Measurements from ENCODE around the gene FRMD6.

Gene FRMD6

GRCh38 chr14:51663783-51664326, 12.1 kb downstream of the FRMD6 start:
- in situ Hi-C loops (cut with HindIII; ENCODE audit: low sequenced_read_pairs) = no loop called here

- in situ Hi-C loops (cut with HindIII; ENCODE audit: low sequenced_read_pairs) = no loop called here
Measured at GRCh38 chr14:51666070-51666469, 14.4 kb downstream of the FRMD6 start.

GRCh38 chr14:51666826-51667225, 15.1 kb downstream of the FRMD6 start:
- in situ Hi-C loops (cut with HindIII; ENCODE audit: low sequenced_read_pairs) = no loop called here

- in situ Hi-C loops (cut with HindIII; ENCODE audit: low sequenced_read_pairs) = no loop called here
Measured at GRCh38 chr14:51668870-51669269, 17.2 kb downstream of the FRMD6 start.

- in situ Hi-C loops (cut with HindIII; ENCODE audit: low sequenced_read_pairs) = no loop called here
Measured at GRCh38 chr14:51674294-51675002, 22.7 kb downstream of the FRMD6 start.

- in situ Hi-C loops (cut with HindIII; ENCODE audit: low sequenced_read_pairs) = no loop called here
Measured at GRCh38 chr14:51676549-51676948, 24.8 kb downstream of the FRMD6 start.

DNA sequence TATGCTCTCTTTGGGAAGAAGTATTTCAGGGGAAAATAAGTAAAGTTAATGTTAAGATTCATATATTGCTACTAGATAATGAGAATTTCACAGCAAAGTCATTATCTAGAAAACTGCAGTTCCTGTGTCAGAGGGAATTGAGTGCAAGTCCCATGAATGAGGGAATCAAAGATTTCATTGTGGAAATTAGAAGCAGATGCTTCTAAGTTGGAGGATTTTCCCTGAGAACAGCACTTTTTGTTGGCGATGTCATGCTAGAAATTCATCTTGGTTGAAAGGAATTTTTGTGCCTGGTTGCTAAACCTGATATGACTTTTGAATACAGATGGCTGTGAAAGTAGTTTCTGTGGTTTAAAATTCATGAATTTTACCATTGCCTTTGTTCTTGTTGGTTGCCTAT, 25.6 kb downstream of the FRMD6 start:
- in situ Hi-C loops (cut with HindIII; ENCODE audit: low sequenced_read_pairs) = no loop called here

DNA sequence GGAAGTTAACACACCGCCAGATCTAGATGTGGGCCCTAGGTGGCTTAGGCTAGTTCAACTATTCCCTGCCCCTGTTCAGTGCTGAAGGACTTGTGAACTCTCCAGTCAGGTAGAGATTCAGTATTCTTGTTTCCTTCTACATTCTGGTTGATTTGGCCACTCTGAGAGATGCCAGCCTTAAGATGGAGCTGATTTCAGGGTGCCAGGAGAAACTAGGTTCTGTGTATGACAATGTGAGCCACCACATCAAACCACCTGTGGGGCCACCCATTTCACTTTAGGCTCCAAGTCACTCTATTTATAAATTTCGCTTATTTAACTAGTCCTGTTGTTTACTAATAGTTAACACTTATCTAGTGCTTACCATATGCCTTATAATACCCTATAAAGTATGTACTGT, 26.0 kb downstream of the FRMD6 start:
- in situ Hi-C loops (cut with HindIII; ENCODE audit: low sequenced_read_pairs) = no loop called here

DNA sequence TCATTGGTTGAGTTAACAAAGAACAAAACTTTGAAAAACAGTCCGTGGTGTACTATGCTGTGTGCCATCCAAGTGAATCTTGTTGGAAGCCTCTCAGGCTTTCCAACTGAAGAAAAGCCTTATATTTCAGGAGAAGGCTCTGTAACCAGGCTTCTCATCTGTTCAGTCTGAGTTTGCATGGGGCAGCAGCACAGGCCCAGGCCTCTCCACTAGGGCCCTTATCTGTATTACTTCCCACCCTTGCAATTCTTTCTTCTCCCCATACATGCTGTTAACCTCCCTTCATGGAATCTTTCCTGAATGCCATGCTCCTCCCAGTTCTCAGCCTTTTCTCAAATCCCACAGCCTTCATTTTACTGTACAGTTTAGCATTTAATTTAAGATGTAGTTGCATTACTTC, 28.3 kb downstream of the FRMD6 start:
- in situ Hi-C loops (cut with HindIII; ENCODE audit: low sequenced_read_pairs) = no loop called here

DNA sequence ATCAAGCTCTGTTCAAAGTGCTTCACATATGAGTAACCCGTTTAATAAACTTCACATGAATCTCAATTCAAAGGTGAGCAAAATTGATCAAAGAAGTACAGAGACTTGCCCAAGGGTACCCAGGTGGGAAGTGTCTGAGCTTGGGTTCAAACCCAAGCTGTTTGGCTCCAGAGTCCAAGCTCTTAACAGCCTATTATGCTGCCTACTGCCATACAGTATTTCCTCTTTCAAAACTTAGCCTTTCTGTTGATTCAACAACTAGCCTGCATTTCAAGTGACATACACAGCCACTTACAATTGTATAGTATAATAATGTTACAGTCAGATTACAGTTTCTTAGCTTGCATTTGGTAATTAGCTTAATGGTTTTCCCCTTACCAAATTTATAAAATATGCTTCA, 29.7 kb downstream of the FRMD6 start:
- in situ Hi-C loops (cut with HindIII; ENCODE audit: low sequenced_read_pairs) = no loop called here

DNA sequence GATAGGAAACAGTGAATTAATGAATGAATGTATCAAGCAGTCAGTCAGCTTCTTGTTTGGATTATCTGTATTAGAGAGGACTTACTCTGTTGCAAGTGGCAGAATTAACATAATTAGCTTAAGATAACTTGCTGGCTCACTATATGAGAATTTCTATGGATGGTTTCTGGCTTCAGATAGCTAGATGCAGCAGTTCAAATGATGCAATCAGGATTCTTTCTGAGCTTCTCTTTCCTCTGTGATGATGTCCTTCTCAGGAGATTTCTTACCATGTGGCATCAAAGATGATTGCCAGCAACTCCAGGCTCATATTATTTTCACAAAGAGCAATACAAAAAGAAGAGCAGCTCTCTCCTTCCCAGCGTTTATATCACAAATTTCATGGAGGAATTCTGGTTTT, 30.7 kb downstream of the FRMD6 start:
- in situ Hi-C loops (cut with HindIII; ENCODE audit: low sequenced_read_pairs) = no loop called here

- in situ Hi-C loops (cut with HindIII; ENCODE audit: low sequenced_read_pairs) = no loop called here
Measured at GRCh38 chr14:51684760-51685159, 33.0 kb downstream of the FRMD6 start.

DNA sequence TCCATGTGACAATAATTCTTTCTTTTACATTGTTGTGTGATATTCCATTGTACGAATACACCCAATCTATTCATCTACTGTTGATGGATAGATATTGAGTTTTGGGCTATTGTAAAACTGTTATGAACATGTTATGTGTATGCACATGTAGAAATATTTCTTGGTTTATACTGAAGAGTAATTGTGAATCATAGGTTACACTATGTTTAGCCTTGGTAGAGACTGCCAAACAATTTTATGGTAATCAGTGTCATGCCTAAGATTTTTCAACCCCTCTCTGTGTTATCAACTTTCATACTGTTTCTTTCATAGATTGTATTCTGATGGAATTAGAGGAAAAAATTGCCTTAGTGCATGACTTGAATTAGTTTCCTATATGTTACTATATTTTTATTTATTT, 39.5 kb downstream of the FRMD6 start:
- in situ Hi-C loops (cut with HindIII; ENCODE audit: low sequenced_read_pairs) = no loop called here

- in situ Hi-C loops (cut with HindIII; ENCODE audit: low sequenced_read_pairs) = no loop called here
Measured at GRCh38 chr14:51692646-51693045, 40.9 kb downstream of the FRMD6 start.

DNA sequence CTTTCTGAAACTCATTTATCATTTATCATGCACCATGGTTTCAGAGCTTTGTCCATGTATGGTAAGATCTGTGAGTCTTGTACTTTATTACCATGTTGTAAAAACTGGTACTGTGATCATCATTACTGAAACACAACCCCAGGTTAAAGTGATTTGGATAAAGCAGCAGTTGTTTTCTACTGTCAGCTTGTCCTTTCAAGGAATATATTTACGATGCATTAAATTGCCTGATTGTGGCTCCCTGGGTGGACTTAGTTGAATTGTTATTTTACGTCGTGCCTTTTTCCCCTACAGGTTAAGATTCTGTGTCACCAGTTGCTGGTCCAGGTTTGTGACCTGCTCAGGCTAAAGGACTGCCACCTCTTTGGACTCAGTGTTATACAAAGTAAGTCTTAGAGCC, 46.1 kb downstream of the FRMD6 start:
- in situ Hi-C loops (cut with HindIII; ENCODE audit: low sequenced_read_pairs) = no loop called here

GRCh38 chr14:51701951-51702350, 50.2 kb downstream of the FRMD6 start:
- in situ Hi-C loops (cut with HindIII; ENCODE audit: low sequenced_read_pairs) = no loop called here

GRCh38 chr14:51703787-51704186, 52.1 kb downstream of the FRMD6 start:
- in situ Hi-C loops (cut with HindIII; ENCODE audit: low sequenced_read_pairs) = no loop called here

DNA sequence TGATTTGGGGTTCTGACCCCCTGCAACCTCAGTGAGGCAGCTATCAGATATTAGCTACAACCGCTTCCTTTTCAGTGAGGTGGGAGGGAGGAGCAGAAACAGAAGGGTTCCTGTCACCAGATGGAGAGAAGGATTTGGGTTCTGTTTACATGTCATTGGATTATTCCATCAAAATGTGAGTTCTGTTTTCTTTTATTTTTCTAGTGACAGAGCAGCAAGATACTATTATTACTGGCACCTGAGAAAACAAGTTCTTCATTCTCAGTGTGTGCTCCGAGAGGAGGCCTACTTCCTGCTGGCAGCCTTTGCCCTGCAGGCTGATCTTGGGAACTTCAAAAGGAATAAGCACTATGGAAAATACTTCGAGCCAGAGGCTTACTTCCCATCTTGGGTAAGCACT, 52.8 kb downstream of the FRMD6 start:
- in situ Hi-C loops (cut with HindIII; ENCODE audit: low sequenced_read_pairs) = no loop called here

GRCh38 chr14:51707327-51707726, 55.6 kb downstream of the FRMD6 start:
- in situ Hi-C loops (cut with HindIII; ENCODE audit: low sequenced_read_pairs) = no loop called here

GRCh38 chr14:51711505-51711904, 59.8 kb downstream of the FRMD6 start:
- in situ Hi-C loops (cut with HindIII; ENCODE audit: low sequenced_read_pairs) = no loop called here

- in situ Hi-C loops (cut with HindIII; ENCODE audit: low sequenced_read_pairs) = no loop called here
Measured at GRCh38 chr14:51715250-51715649, 63.5 kb downstream of the FRMD6 start.

- in situ Hi-C loops (cut with HindIII; ENCODE audit: low sequenced_read_pairs) = no loop called here
Measured at GRCh38 chr14:51715742-51716141, 64.0 kb downstream of the FRMD6 start.

DNA sequence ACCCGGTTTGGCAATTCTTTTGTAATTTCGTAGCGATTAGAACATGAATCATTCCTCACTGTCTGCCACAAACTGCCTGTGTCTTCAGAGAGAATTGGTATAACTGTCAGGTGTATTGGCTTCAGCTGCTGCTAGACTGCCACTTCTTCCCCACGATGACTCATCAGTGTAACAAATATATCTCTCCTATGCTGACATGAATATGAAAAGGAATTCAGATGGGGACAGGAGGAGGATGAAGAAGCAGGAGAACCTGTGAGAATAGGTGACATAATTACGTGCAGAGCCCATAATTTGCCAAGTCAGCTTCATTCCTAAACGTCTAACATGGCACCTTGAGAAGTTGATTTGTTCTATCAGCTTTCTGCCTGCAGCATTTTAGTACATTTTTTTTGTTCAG, 64.9 kb downstream of the FRMD6 start:
- in situ Hi-C loops (cut with HindIII; ENCODE audit: low sequenced_read_pairs) = no loop called here
